ENCODE results near the gene EID2B.

Gene EID2B

DNA sequence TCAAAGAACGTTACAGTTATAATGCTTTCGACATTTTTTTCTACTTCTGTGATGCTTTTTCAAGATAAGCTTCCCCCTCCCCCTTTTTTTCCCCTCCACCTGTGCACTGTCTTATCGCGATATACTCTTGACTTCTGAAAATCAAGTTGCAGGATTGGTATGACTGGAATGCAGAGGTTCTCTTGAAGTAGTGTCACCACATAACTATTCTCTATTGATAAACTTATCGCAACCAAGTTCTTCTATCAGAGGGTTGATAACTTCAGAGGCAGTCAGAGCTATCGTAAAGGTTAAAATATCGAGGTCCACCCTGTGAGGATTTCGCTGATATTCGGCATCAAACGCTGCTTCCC lies 6.5 kb upstream of the EID2B start:
- peak overlapping the region; percentile 92 for H3K4me3 ChIP-seq (ENCODE audit: low read depth, low read length, poor library complexity, severe bottlenecking)
- no peak overlapping the region for H3K27ac ChIP-seq (ENCODE audit: low read depth, low read length, poor library complexity, severe bottlenecking)
- no peaks in the 10 kb centered on the region for H4K20me1 ChIP-seq (ENCODE audit: insufficient read depth, low read length)
- H3K27me3 ChIP-seq (ENCODE audit: insufficient read depth, low read length): no peaks in the 10 kb centered on the region
- TF ChIP-seq EZH2 (IDR thresholded peaks at IDR 0.05; ENCODE audit: borderline replicate concordance, low read length): no peak
- TF ChIP-seq, protein P1, sequence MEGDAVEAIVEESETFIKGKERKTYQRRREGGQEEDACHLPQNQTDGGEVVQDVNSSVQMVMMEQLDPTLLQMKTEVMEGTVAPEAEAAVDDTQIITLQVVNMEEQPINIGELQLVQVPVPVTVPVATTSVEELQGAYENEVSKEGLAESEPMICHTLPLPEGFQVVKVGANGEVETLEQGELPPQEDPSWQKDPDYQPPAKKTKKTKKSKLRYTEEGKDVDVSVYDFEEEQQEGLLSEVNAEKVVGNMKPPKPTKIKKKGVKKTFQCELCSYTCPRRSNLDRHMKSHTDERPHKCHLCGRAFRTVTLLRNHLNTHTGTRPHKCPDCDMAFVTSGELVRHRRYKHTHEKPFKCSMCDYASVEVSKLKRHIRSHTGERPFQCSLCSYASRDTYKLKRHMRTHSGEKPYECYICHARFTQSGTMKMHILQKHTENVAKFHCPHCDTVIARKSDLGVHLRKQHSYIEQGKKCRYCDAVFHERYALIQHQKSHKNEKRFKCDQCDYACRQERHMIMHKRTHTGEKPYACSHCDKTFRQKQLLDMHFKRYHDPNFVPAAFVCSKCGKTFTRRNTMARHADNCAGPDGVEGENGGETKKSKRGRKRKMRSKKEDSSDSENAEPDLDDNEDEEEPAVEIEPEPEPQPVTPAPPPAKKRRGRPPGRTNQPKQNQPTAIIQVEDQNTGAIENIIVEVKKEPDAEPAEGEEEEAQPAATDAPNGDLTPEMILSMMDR (IDR thresholded peaks at IDR 0.05; ENCODE audit: low read length): no peak
- peak overlapping the region; percentile 99 for H3K4me2 ChIP-seq (ENCODE audit: low read length)
- 0 out of 2 replicates have a peak, but pooled peaks cover 7% of the 10 kb centered on the region for H3K79me2 ChIP-seq (ENCODE audit: insufficient read depth, low read length)
- H3K9me3 ChIP-seq (ENCODE audit: low read length): no peaks in the 10 kb centered on the region
- peaks cover 22% of the 10 kb centered on the region for H3K4me1 ChIP-seq (ENCODE audit: insufficient read depth, low read length, severe bottlenecking)
- H3K36me3 ChIP-seq (ENCODE audit: insufficient read depth, low read length): peaks cover 5% of the 10 kb centered on the region
- no peaks in the 10 kb centered on the region for H3F3A ChIP-seq (ENCODE audit: insufficient read depth, low read length)
- H2AFZ ChIP-seq (ENCODE audit: low read length): peak overlapping the region; percentile 65; the same call in 1 of the 2 replicates
- H3K9me2 ChIP-seq (ENCODE audit: low read depth, low read length): no peaks in the 10 kb centered on the region
- H3K9ac ChIP-seq (ENCODE audit: low read length): peak overlapping the region; percentile 86

DNA sequence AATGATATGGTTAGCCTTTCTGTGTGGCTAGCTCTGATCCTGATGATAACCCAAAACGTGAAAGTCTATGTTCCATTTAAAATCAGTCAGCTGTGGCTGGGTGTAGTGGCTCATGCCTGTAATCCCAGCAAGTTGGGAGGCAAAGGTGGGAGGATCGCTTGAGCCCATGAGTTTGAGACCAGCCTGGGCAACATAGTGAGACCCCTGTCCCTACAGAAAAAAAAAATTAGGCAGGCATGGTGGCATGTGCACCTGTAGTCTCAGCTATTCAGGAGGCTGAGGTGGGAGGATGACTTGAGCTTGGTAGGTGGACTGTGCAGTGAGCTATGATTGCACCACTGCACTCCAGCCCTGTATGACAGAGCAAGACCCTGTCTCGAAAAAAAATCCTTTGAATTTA lies 1.1 kb upstream of the EID2B start:
- Histone ChIP-seq H4K20me1 (ENCODE audit: insufficient read depth, low read length) (no peaks in the 10 kb centered on the region), H3K9me2 (ENCODE audit: low read depth, low read length) (no peaks in the 10 kb centered on the region), H3K4me1 (ENCODE audit: insufficient read depth, low read length, severe bottlenecking) (peaks cover 26% of the 10 kb centered on the region), H3K36me3 (ENCODE audit: insufficient read depth, low read length) (peaks cover 5% of the 10 kb centered on the region), H3K4me3 (ENCODE audit: low read depth, low read length, poor library complexity, severe bottlenecking) (no peak overlapping the region), H3K4me2 (ENCODE audit: low read length) (no peak overlapping the region), H3K27ac (ENCODE audit: low read depth, low read length, poor library complexity, severe bottlenecking) (no peak overlapping the region), H3K9ac (ENCODE audit: low read length) (no peak overlapping the region; the same call in 1 of the 2 replicates), H2AFZ (ENCODE audit: low read length) (no peak overlapping the region), H3K79me2 (ENCODE audit: insufficient read depth, low read length) (peaks cover 15% of the 10 kb centered on the region), H3K27me3 (ENCODE audit: insufficient read depth, low read length) (no peaks in the 10 kb centered on the region), H3F3A (ENCODE audit: insufficient read depth, low read length) (no peaks in the 10 kb centered on the region), H3K9me3 (ENCODE audit: low read length) (no peaks in the 10 kb centered on the region)
- no peak for TF ChIP-seq EZH2 (IDR thresholded peaks at IDR 0.05; ENCODE audit: borderline replicate concordance, low read length)
- TF ChIP-seq, protein P1 (IDR thresholded peaks at IDR 0.05; ENCODE audit: low read length): no peak

DNA sequence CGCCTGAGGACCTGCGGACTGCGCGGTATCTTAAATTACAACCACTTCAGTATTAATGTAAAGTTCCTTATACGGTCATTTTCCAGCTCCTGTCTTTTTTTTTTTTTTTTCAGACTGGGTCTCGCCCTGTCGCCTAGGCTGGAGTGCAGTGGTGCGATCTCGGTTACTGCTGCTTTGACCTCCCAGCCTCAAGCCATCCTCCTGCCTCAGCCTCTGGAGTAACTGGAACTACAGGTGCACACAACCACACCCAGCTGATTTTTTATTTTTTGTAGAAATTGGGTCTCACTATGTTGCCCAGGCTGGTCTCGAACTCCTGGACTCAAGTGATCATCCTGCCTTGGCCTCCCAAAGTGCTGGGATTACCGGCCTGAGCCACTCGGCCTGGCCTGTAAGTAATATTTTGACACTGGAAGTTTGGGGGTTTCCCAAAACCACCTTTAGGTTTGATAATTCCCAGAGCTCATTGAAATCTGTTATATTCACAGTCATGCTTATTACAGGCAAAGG lies 406 bp upstream of the EID2B start:
- Histone ChIP-seq H3K4me1 (ENCODE audit: insufficient read depth, low read length, severe bottlenecking) (peaks cover 19% of the 10 kb centered on the region), H3K36me3 (ENCODE audit: insufficient read depth, low read length) (peaks cover 1% of the 10 kb centered on the region; the same call in 1 of the 2 replicates), H3K9ac (ENCODE audit: low read length) (no peak overlapping the region; the same call in 1 of the 2 replicates), H3K27me3 (ENCODE audit: insufficient read depth, low read length) (no peaks in the 10 kb centered on the region), H3K79me2 (ENCODE audit: insufficient read depth, low read length) (peaks cover 15% of the 10 kb centered on the region), H3K9me3 (ENCODE audit: low read length) (no peaks in the 10 kb centered on the region), H3K4me3 (ENCODE audit: low read depth, low read length, poor library complexity, severe bottlenecking) (peak overlapping the region; percentile 93), H3K27ac (ENCODE audit: low read depth, low read length, poor library complexity, severe bottlenecking) (no peak overlapping the region), H3K9me2 (ENCODE audit: low read depth, low read length) (no peaks in the 10 kb centered on the region), H3K4me2 (ENCODE audit: low read length) (no peak overlapping the region), H2AFZ (ENCODE audit: low read length) (no peak overlapping the region), H3F3A (ENCODE audit: insufficient read depth, low read length) (no peaks in the 10 kb centered on the region), H4K20me1 (ENCODE audit: insufficient read depth, low read length) (no peaks in the 10 kb centered on the region)
- TF ChIP-seq EZH2 (IDR thresholded peaks at IDR 0.05; ENCODE audit: borderline replicate concordance, low read length): no peak
- TF ChIP-seq, protein P1 (IDR thresholded peaks at IDR 0.05; ENCODE audit: low read length): no peak
